WTC11 (cell line): ENCODE results near the gene SLC24A3.

Experiments
- CBFB ChIP-seq: sonication (generic); formaldehyde crosslinking; IDR thresholded peaks from 2 replicates; pipeline ENCODE4 v1.8.1; 2022; ENCODE audit warnings: mild to moderate bottlenecking, low read depth, missing genetic modification reagents
- CREB1 ChIP-seq: sonication (generic); formaldehyde crosslinking; IDR thresholded peaks from 2 replicates; pipeline ENCODE4 v1.8.0; 2023; ENCODE audit warnings: mild to moderate bottlenecking, missing genetic modification reagents
- CTCF ChIP-seq: fragments of 200-600 bp; IDR thresholded peaks from 2 replicates; pipeline ENCODE4 v1.8.0; 2022; ENCODE audit warnings: antibody characterized with exemption
- ESRRA ChIP-seq: sonication (generic); formaldehyde crosslinking; IDR thresholded peaks from 2 replicates; pipeline ENCODE4 v1.8.1; 2022; ENCODE audit warnings: mild to moderate bottlenecking, missing genetic modification reagents, borderline replicate concordance
- ETV6 ChIP-seq: sonication (generic); formaldehyde crosslinking; IDR thresholded peaks from 2 replicates; pipeline ENCODE4 v1.8.1; 2022; ENCODE audit warnings: mild to moderate bottlenecking, missing genetic modification reagents
- MAX ChIP-seq: sonication (generic); formaldehyde crosslinking; IDR thresholded peaks from 2 replicates; pipeline ENCODE4 v1.8.0; 2022; ENCODE audit warnings: mild to moderate bottlenecking, missing genetic modification reagents
- MXD4 ChIP-seq: fragments of 250-450 bp; sonication (Bioruptor Pico); IDR thresholded peaks from 2 replicates; pipeline ENCODE4 v1.8.0; 2021; ENCODE audit warnings: mild to moderate bottlenecking, moderate library complexity, borderline replicate concordance
- MYBL2 ChIP-seq: sonication (generic); formaldehyde crosslinking; IDR thresholded peaks from 2 replicates; pipeline ENCODE4 v1.8.1; 2023; ENCODE audit warnings: mild to moderate bottlenecking, moderate library complexity, missing genetic modification reagents
- NFE2L1 ChIP-seq: sonication (generic); formaldehyde crosslinking; IDR thresholded peaks from 2 replicates; pipeline ENCODE4 v1.8.1; 2023; ENCODE audit warnings: missing genetic modification reagents
- NFYB ChIP-seq: sonication (generic); formaldehyde crosslinking; conservative IDR thresholded peaks from 2 replicates; pipeline ENCODE4 v1.8.0; 2022; ENCODE audit warnings: low read depth, missing genetic modification reagents
- TF ChIP-seq, protein P1 (sequence below): sonication (generic); formaldehyde crosslinking; IDR thresholded peaks from 2 replicates; pipeline ENCODE4 v1.8.0; 2022; ENCODE audit warnings: mild to moderate bottlenecking, missing genetic modification reagents
- TF ChIP-seq, protein P2 (sequence below): sonication (generic); formaldehyde crosslinking; IDR thresholded peaks from 2 replicates; pipeline ENCODE4 v1.8.1; 2022; ENCODE audit warnings: missing genetic modification reagents, borderline replicate concordance
- TF ChIP-seq, protein P3 (sequence below): sonication (generic); formaldehyde crosslinking; IDR thresholded peaks from 2 replicates; pipeline ENCODE4 v1.8.1; 2023; ENCODE audit warnings: mild to moderate bottlenecking, missing genetic modification reagents, moderate library complexity

GRCh38 chr20:19749618-19750071, 537.2 kb downstream of the SLC24A3 start:
- TF ChIP-seq CBFB (CRISPR knock-in tag) (no peak), CTCF (no peak), ETV6 (no peak), NFE2L1 (CRISPR knock-in tag) (no peak), MYBL2 (no peak), MAX (no peak), ESRRA (CRISPR knock-in tag) (no peak), NFYB (CRISPR knock-in tag) (no peak), CREB1 (no peak), MXD4 (CRISPR knock-in tag) (no peak)
- TF ChIP-seq, protein P1, sequence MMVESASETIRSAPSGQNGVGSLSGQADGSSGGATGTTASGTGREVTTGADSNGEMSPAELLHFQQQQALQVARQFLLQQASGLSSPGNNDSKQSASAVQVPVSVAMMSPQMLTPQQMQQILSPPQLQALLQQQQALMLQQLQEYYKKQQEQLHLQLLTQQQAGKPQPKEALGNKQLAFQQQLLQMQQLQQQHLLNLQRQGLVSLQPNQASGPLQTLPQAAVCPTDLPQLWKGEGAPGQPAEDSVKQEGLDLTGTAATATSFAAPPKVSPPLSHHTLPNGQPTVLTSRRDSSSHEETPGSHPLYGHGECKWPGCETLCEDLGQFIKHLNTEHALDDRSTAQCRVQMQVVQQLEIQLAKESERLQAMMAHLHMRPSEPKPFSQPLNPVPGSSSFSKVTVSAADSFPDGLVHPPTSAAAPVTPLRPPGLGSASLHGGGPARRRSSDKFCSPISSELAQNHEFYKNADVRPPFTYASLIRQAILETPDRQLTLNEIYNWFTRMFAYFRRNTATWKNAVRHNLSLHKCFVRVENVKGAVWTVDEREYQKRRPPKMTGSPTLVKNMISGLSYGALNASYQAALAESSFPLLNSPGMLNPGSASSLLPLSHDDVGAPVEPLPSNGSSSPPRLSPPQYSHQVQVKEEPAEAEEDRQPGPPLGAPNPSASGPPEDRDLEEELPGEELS (CRISPR knock-in tag): no peak
- TF ChIP-seq, protein P2, sequence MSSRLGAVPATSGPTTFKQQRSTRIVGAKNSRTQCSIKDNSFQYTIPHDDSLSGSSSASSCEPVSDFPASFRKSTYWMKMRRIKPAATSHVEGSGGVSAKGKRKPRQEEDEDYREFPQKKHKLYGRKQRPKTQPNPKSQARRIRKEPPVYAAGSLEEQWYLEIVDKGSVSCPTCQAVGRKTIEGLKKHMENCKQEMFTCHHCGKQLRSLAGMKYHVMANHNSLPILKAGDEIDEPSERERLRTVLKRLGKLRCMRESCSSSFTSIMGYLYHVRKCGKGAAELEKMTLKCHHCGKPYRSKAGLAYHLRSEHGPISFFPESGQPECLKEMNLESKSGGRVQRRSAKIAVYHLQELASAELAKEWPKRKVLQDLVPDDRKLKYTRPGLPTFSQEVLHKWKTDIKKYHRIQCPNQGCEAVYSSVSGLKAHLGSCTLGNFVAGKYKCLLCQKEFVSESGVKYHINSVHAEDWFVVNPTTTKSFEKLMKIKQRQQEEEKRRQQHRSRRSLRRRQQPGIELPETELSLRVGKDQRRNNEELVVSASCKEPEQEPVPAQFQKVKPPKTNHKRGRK: no peak
- TF ChIP-seq, protein P3, sequence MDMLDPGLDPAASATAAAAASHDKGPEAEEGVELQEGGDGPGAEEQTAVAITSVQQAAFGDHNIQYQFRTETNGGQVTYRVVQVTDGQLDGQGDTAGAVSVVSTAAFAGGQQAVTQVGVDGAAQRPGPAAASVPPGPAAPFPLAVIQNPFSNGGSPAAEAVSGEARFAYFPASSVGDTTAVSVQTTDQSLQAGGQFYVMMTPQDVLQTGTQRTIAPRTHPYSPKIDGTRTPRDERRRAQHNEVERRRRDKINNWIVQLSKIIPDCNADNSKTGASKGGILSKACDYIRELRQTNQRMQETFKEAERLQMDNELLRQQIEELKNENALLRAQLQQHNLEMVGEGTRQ (CRISPR knock-in tag): no peak
